ENCODE results near the gene FANK1. TPM values are rescaled to one million over a fixed set of nuclear protein-coding genes. Genes with fewer than 3 reads are reported as not detected.

Gene FANK1
- total RNA-seq, 4 donors from 2014 or later = 0.26 to 6.8 (median 4.6) TPM

GRCh38 chr10:126057494-126057893, 161.1 kb downstream of the FANK1 start:
- no peak for DNase-seq
- no peaks in the 10 kb centered on the region for H3K4me1 ChIP-seq
- no peaks in the 10 kb centered on the region for H3K27me3 ChIP-seq
- no peaks in the 10 kb centered on the region for H3K9me3 ChIP-seq
- H3K36me3 ChIP-seq = no peaks in the 10 kb centered on the region
- H3K27ac ChIP-seq = no peak overlapping the region
- TF ChIP-seq POLR2A (IDR thresholded peaks at IDR 0.05) = no peak
- TF ChIP-seq CTCF (IDR thresholded peaks at IDR 0.05) = no peak
- intact Hi-C loops (cut with DNase I; ENCODE audit: low total_unique reads) = no loop called here
- H3K4me3 ChIP-seq = no peak overlapping the region

- intact Hi-C loops (cut with DNase I; ENCODE audit: low total_unique reads) = no loop called here
- no peak for DNase-seq
- H3K9me3 ChIP-seq = no peaks in the 10 kb centered on the region
- H3K27ac ChIP-seq = no peak overlapping the region
- no peaks in the 10 kb centered on the region for H3K4me1 ChIP-seq
- H3K36me3 ChIP-seq = no peaks in the 10 kb centered on the region
- H3K4me3 ChIP-seq = no peak overlapping the region
- H3K27me3 ChIP-seq = no peaks in the 10 kb centered on the region
- TF ChIP-seq CTCF (IDR thresholded peaks at IDR 0.05) = no peak
- no peak for TF ChIP-seq POLR2A (IDR thresholded peaks at IDR 0.05)
Measured at GRCh38 chr10:126058104-126058503, 161.7 kb downstream of the FANK1 start.

- H3K36me3 ChIP-seq = no peaks in the 10 kb centered on the region
- intact Hi-C loops (cut with DNase I; ENCODE audit: low total_unique reads) = no loop called here
- H3K27ac ChIP-seq = no peak overlapping the region
- H3K4me3 ChIP-seq = no peak overlapping the region
- TF ChIP-seq POLR2A (IDR thresholded peaks at IDR 0.05) (no peak), CTCF (IDR thresholded peaks at IDR 0.05) (no peak)
- no peaks in the 10 kb centered on the region for H3K9me3 ChIP-seq
- H3K27me3 ChIP-seq = no peaks in the 10 kb centered on the region
- H3K4me1 ChIP-seq = no peaks in the 10 kb centered on the region
- DNase-seq = no peak
Measured at GRCh38 chr10:126058507-126058906, 162.1 kb downstream of the FANK1 start.

Small RNAs within 50 kb of the gene (small RNA-seq; reads per million reads assigned to genes)
- gene GNG10P1 (not detected), gene RF00017 (not detected), gene RNU2-42P (not detected)

Other genes with a start within 250 kb of the FANK1 start
- gene TEX36, start 213.4 kb upstream of the FANK1 start, total RNA-seq = under 1 TPM in 1 of 4 donors, not detected in 3; 0.49 TPM
- 10 to 100 TPM; 26.2 to 79.2 (median 47.9) TPM for gene EDRF1, start 176.9 kb upstream of the FANK1 start, total RNA-seq
- under 1 TPM in 2 of 4 donors, not detected in 2; 0.21 to 0.48 TPM for gene MMP21, start 120.7 kb upstream of the FANK1 start, total RNA-seq
- gene UROS, start 73.3 kb upstream of the FANK1 start, total RNA-seq = 10 to 100 TPM; 27.9 to 36.2 (median 28.1) TPM
- 10 to 100 TPM; 10.8 to 59.0 (median 28.8) TPM for gene BCCIP, start 73.0 kb upstream of the FANK1 start, total RNA-seq
- gene DHX32, start 15.3 kb upstream of the FANK1 start, total RNA-seq = 100 to 1,000 TPM in 1 of 4 donors, 10 to 100 TPM in 3; 13.5 to 105 (median 30.9) TPM

All from uterus (tissue), 4 donors.